OCI-LY1 (cell line): Measurements from ENCODE around the gene COMMD1.

ENCODE experiments used
- H2AFZ ChIP-seq: fragments of 200-600 bp; sonication (generic), shearing (Covaris generic); 2 replicates; pipeline ENCODE4 v1.6.0; 2014; ENCODE audit warnings: antibody characterized with exemption, mild to moderate bottlenecking, low read length
- H3F3A ChIP-seq: fragments of 200-600 bp; sonication (generic), shearing (Covaris generic); 2 replicates; pipeline ENCODE4 v1.6.0; 2014; ENCODE audit warnings: mild to moderate bottlenecking, antibody characterized with exemption, low read length, moderate library complexity; ENCODE audit not compliant: insufficient read depth
- H3K27ac ChIP-seq: fragments of 200-600 bp; sonication (generic); 2 replicates; pipeline ENCODE4 v1.5.1; 2014; ENCODE audit warnings: low read length, mixed run types, mild to moderate bottlenecking, low read depth; ENCODE audit not compliant: poor library complexity, severe bottlenecking
- H3K27me3 ChIP-seq: fragments of 200-600 bp; sonication (generic); 2 replicates; pipeline ENCODE4 v1.6.0; 2014; ENCODE audit warnings: antibody characterized with exemption, mild to moderate bottlenecking, low read length, moderate library complexity; ENCODE audit not compliant: insufficient read depth
- H3K36me3 ChIP-seq: fragments of 200-600 bp; sonication (generic); 2 replicates; pipeline ENCODE4 v1.6.1; 2014; ENCODE audit warnings: mild to moderate bottlenecking, antibody characterized with exemption, low read length, moderate library complexity, mixed read lengths; ENCODE audit not compliant: insufficient read depth
- H3K4me1 ChIP-seq: fragments of 200-600 bp; sonication (generic); 2 replicates; pipeline ENCODE4 v1.5.1; 2014; ENCODE audit warnings: mild to moderate bottlenecking, low read length, moderate library complexity; ENCODE audit not compliant: insufficient read depth, severe bottlenecking
- H3K4me2 ChIP-seq: fragments of 200-600 bp; sonication (generic), shearing (Covaris generic); 2 replicates; pipeline ENCODE4 v1.6.1; 2014; ENCODE audit warnings: low read length
- H3K4me3 ChIP-seq: fragments of 200-600 bp; sonication (generic); 2 replicates; pipeline ENCODE4 v1.5.1; 2014; ENCODE audit warnings: low read length, low read depth, mild to moderate bottlenecking, mixed read lengths; ENCODE audit not compliant: poor library complexity, severe bottlenecking
- H3K79me2 ChIP-seq: fragments of 200-600 bp; shearing (Covaris generic); 2 replicates; pipeline ENCODE4 v1.6.1; 2016; ENCODE audit warnings: mixed run types, low read length, mixed read lengths; ENCODE audit not compliant: insufficient read depth
- H3K9ac ChIP-seq: fragments of 200-600 bp; sonication (generic), shearing (Covaris generic); 2 replicates; pipeline ENCODE4 v1.6.1; 2014; ENCODE audit warnings: mild to moderate bottlenecking, low read length, mixed read lengths
- H3K9me2 ChIP-seq: fragments of 200-600 bp; sonication (generic), shearing (Covaris generic); 2 replicates; pipeline ENCODE4 v1.6.1; 2014; ENCODE audit warnings: low read depth, mild to moderate bottlenecking, low read length, mixed read lengths
- H3K9me3 ChIP-seq: fragments of 200-600 bp; shearing (Covaris generic); 2 replicates; pipeline ENCODE4 v1.6.1; 2014; ENCODE audit warnings: low read length, mixed read lengths
- H4K20me1 ChIP-seq: fragments of 200-600 bp; sonication (generic), shearing (Covaris generic); 2 replicates; pipeline ENCODE4 v1.6.0; 2016; ENCODE audit warnings: mild to moderate bottlenecking, low read length; ENCODE audit not compliant: insufficient read depth
- EZH2 ChIP-seq: fragments of 200-600 bp; sonication (generic), shearing (Covaris generic); IDR thresholded peaks from 2 replicates; pipeline ENCODE4 v1.8.0; 2017; ENCODE audit warnings: borderline replicate concordance, mixed run types, mild to moderate bottlenecking, antibody characterized with exemption, low read length, moderate library complexity, mixed read lengths
- TF ChIP-seq, protein P1 (sequence below): fragments of 200-600 bp; sonication (generic), shearing (Covaris generic); IDR thresholded peaks from 2 replicates; pipeline ENCODE4 v1.5.1; 2017; ENCODE audit warnings: mild to moderate bottlenecking, antibody characterized with exemption, low read length, moderate library complexity, mixed read lengths

The COMMD1 gene

DNA sequence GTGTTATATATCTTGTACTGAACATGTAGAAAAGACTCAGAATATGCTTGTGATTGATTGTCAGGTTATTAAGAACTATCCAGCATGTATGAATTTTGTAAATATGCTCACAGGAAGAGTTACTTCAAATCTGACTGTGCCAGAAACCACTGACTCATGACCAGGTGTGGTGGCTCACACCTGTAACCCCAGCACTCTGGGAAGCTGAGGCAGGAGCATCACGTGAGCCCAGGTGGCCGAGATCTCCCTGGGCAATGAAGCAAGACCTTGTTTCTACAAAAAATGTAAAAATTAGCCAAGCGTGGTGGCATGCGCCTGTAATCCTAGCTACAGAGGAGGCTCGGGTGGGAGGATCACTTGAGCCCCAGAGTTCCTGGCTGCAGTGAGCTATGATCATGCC is 126.6 kb downstream of the COMMD1 start:
- no peak for TF ChIP-seq EZH2
- TF ChIP-seq, protein P1, sequence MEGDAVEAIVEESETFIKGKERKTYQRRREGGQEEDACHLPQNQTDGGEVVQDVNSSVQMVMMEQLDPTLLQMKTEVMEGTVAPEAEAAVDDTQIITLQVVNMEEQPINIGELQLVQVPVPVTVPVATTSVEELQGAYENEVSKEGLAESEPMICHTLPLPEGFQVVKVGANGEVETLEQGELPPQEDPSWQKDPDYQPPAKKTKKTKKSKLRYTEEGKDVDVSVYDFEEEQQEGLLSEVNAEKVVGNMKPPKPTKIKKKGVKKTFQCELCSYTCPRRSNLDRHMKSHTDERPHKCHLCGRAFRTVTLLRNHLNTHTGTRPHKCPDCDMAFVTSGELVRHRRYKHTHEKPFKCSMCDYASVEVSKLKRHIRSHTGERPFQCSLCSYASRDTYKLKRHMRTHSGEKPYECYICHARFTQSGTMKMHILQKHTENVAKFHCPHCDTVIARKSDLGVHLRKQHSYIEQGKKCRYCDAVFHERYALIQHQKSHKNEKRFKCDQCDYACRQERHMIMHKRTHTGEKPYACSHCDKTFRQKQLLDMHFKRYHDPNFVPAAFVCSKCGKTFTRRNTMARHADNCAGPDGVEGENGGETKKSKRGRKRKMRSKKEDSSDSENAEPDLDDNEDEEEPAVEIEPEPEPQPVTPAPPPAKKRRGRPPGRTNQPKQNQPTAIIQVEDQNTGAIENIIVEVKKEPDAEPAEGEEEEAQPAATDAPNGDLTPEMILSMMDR = no peak
- Histone ChIP-seq H3K9ac (no peak overlapping the region), H3K36me3 (no peaks in the 10 kb centered on the region), H3K4me1 (peaks cover 36% of the 10 kb centered on the region), H3K4me3 (no peak overlapping the region), H3K9me2 (no peaks in the 10 kb centered on the region), H3K79me2 (no peaks in the 10 kb centered on the region), H3K9me3 (no peaks in the 10 kb centered on the region), H4K20me1 (no peaks in the 10 kb centered on the region), H2AFZ (no peak overlapping the region), H3K27ac (peak overlapping the region; percentile 59), H3K27me3 (no peaks in the 10 kb centered on the region), H3K4me2 (no peak overlapping the region), H3F3A (no peaks in the 10 kb centered on the region)

DNA sequence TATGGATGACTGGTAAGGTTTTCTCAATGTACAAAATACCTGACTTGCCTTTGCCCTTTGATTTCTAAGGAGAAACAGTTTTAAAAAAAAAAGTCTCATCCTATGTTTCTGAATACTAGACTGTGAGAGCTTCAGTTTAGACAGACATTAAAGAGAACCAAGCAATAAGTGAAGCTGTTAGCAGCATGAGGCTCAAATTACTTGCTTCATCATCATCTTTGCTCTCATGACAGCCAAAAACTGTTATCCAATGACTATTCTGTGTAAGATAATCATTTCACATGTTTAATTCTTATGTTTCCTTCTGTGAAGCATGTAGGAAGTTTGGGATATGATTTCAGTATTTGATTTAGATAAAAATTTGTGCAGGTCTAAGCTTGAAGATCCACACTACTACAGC is 129.2 kb downstream of the COMMD1 start:
- Histone ChIP-seq H3K4me2 (no peak overlapping the region), H3K36me3 (no peaks in the 10 kb centered on the region), H3K27ac (peak overlapping the region; percentile 41), H3K9me3 (no peaks in the 10 kb centered on the region), H3K79me2 (no peaks in the 10 kb centered on the region), H3K4me3 (no peak overlapping the region), H2AFZ (no peak overlapping the region), H3K9me2 (no peaks in the 10 kb centered on the region), H3K9ac (no peak overlapping the region), H4K20me1 (no peaks in the 10 kb centered on the region), H3K4me1 (peaks cover 30% of the 10 kb centered on the region), H3K27me3 (no peaks in the 10 kb centered on the region), H3F3A (no peaks in the 10 kb centered on the region)
- TF ChIP-seq, protein P1 = no peak
- no peak for TF ChIP-seq EZH2

DNA sequence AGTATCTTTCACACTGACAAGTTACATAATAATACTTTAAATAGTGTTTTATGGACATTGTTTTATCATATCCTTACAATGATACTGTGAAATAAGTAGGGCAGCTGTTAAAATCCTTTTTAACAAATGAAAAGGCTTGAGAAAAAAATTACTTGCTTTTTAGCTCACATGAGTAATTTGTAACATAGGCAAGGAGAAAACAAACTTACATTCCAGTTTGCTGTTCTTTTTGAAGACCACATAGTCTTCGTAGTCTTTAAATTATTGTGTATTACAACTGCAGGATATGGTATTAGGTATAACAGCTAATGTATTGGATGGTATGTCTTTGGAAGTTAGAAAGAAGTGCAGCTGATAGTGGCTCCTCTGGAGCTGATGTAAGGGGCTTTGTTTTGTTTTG is 130.8 kb downstream of the COMMD1 start:
- no peak overlapping the region for H3K9ac ChIP-seq
- no peaks in the 10 kb centered on the region for H3K79me2 ChIP-seq
- H3K9me2 ChIP-seq = no peaks in the 10 kb centered on the region
- H3F3A ChIP-seq = no peaks in the 10 kb centered on the region
- no peaks in the 10 kb centered on the region for H3K27me3 ChIP-seq
- no peak overlapping the region for H2AFZ ChIP-seq
- H3K36me3 ChIP-seq = no peaks in the 10 kb centered on the region
- H3K4me2 ChIP-seq = no peak overlapping the region
- no peaks in the 10 kb centered on the region for H4K20me1 ChIP-seq
- no peak for TF ChIP-seq EZH2
- TF ChIP-seq, protein P1 = no peak
- H3K4me3 ChIP-seq = no peak overlapping the region
- peaks cover 42% of the 10 kb centered on the region for H3K4me1 ChIP-seq
- no peaks in the 10 kb centered on the region for H3K9me3 ChIP-seq
- no peak overlapping the region for H3K27ac ChIP-seq
